WTC11 (cell line): Measurements from ENCODE around the gene NSL1. TPM values are rescaled to one million over a fixed set of nuclear protein-coding genes. Genes with fewer than 3 reads are reported as not detected.

Experiments used
- AFF4 ChIP-seq: sonication (generic); formaldehyde crosslinking; IDR thresholded peaks from 2 replicates; pipeline ENCODE4 v1.8.1; 2023; ENCODE audit warnings: mild to moderate bottlenecking, missing genetic modification reagents, borderline replicate concordance
- ARID4B ChIP-seq: sonication (generic); formaldehyde crosslinking; IDR thresholded peaks from 2 replicates; pipeline ENCODE4 v1.8.0; 2023; ENCODE audit warnings: missing genetic modification reagents, mild to moderate bottlenecking, borderline replicate concordance
- CBFB ChIP-seq: sonication (generic); formaldehyde crosslinking; IDR thresholded peaks from 2 replicates; pipeline ENCODE4 v1.8.1; 2022; ENCODE audit warnings: mild to moderate bottlenecking, low read depth, missing genetic modification reagents
- CREB1 ChIP-seq: sonication (generic); formaldehyde crosslinking; IDR thresholded peaks from 2 replicates; pipeline ENCODE4 v1.8.0; 2023; ENCODE audit warnings: mild to moderate bottlenecking, missing genetic modification reagents
- E2F4 ChIP-seq: sonication (generic); formaldehyde crosslinking; IDR thresholded peaks from 2 replicates; pipeline ENCODE4 v1.8.1; 2022; ENCODE audit warnings: low read depth, mild to moderate bottlenecking, moderate library complexity, missing genetic modification reagents, borderline replicate concordance
- EMX1 ChIP-seq: fragments of 250-450 bp; sonication (Bioruptor Pico); IDR thresholded peaks from 2 replicates; pipeline ENCODE4 v1.8.0; 2021; ENCODE audit warnings: mild to moderate bottlenecking
- GABPB1 ChIP-seq: sonication (generic); formaldehyde crosslinking; IDR thresholded peaks from 2 replicates; pipeline ENCODE4 v1.8.1; 2023; ENCODE audit warnings: mild to moderate bottlenecking, missing genetic modification reagents
- MAX ChIP-seq: sonication (generic); formaldehyde crosslinking; IDR thresholded peaks from 2 replicates; pipeline ENCODE4 v1.8.0; 2022; ENCODE audit warnings: mild to moderate bottlenecking, missing genetic modification reagents
- MLX ChIP-seq: sonication (generic); formaldehyde crosslinking; IDR thresholded peaks from 2 replicates; pipeline ENCODE4 v1.8.1; 2023; ENCODE audit warnings: mild to moderate bottlenecking, missing genetic modification reagents, moderate library complexity
- NFATC4 ChIP-seq: fragments of 250-450 bp; sonication (Bioruptor Pico); IDR thresholded peaks from 2 replicates; pipeline ENCODE4 v1.9.0; 2021; ENCODE audit warnings: mild to moderate bottlenecking
- NR2C2 ChIP-seq: sonication (generic); formaldehyde crosslinking; IDR thresholded peaks from 2 replicates; pipeline ENCODE4 v1.8.0; 2022; ENCODE audit warnings: mild to moderate bottlenecking, missing genetic modification reagents
- PREB ChIP-seq: sonication (generic); formaldehyde crosslinking; IDR thresholded peaks from 2 replicates; pipeline ENCODE4 v1.8.1; 2022; ENCODE audit warnings: mild to moderate bottlenecking, missing genetic modification reagents, moderate library complexity, borderline replicate concordance
- TP53 ChIP-seq: sonication (generic); formaldehyde crosslinking; IDR thresholded peaks from 2 replicates; pipeline ENCODE4 v1.8.1; 2023; ENCODE audit warnings: mild to moderate bottlenecking, missing genetic modification reagents
- ZMAT4 ChIP-seq: fragments of 250-450 bp; sonication (Bioruptor Pico); IDR thresholded peaks from 2 replicates; pipeline ENCODE4 v1.9.0; 2021; ENCODE audit warnings: mild to moderate bottlenecking
- ZNF263 ChIP-seq: sonication (generic); formaldehyde crosslinking; IDR thresholded peaks from 2 replicates; pipeline ENCODE4 v1.8.1; 2022; ENCODE audit warnings: low read depth, mild to moderate bottlenecking, moderate library complexity, missing genetic modification reagents
- ZNF512 ChIP-seq: sonication (generic); formaldehyde crosslinking; IDR thresholded peaks from 2 replicates; pipeline ENCODE4 v1.8.1; 2022; ENCODE audit warnings: missing genetic modification reagents, borderline replicate concordance
- ZNF532 ChIP-seq: fragments of 250-450 bp; sonication (Bioruptor Pico); IDR thresholded peaks from 2 replicates; pipeline ENCODE4 v1.9.0; 2021; ENCODE audit warnings: mild to moderate bottlenecking, borderline replicate concordance
- ZSCAN18 ChIP-seq: fragments of 250-450 bp; sonication (Bioruptor Pico); IDR thresholded peaks from 2 replicates; pipeline ENCODE4 v2.1.2; 2022; ENCODE audit warnings: mild to moderate bottlenecking, moderate library complexity
- total RNA-seq: library from RNA; stranded (reverse); gene quantifications from 3 replicates; pipeline ENCODE4 v1.2.3, GENCODE V29; 2021

The NSL1 gene
- total RNA-seq, 1 experiment from 2014 or later: 55.7 TPM

GRCh38 chr1:212699104-212699624, 92.4 kb downstream of the NSL1 start (continued):
- TF ChIP-seq PREB (CRISPR knock-in tag) (no peak), ZNF512 (CRISPR knock-in tag) (no peak), ZNF263 (CRISPR knock-in tag) (peak; percentile 24; the same call in 1 of the 2 replicates), E2F4 (CRISPR knock-in tag) (no peak), CREB1 (CRISPR knock-in tag) (no peak), AFF4 (peak; percentile 84; the same call in 1 of the 2 replicates), ZNF532 (no peak), EMX1 (CRISPR knock-in tag) (no peak), ARID4B (CRISPR knock-in tag) (peak; percentile 87; the same call in 1 of the 2 replicates), MAX (CRISPR knock-in tag) (peak; percentile 94), TP53 (no peak; the same call in 1 of the 2 replicates), NFATC4 (CRISPR knock-in tag) (0 out of 2 replicates have a peak, but pooled peaks have one; percentile 46), GABPB1 (CRISPR knock-in tag) (0 out of 2 replicates have a peak, but pooled peaks have one; percentile 42), CBFB (no peak; the same call in 1 of the 2 replicates), ZSCAN18 (CRISPR knock-in tag) (no peak), NR2C2 (CRISPR knock-in tag) (peak; percentile 17; the same call in 1 of the 2 replicates), ZMAT4 (CRISPR knock-in tag) (no peak), MLX (CRISPR knock-in tag) (no peak)
